Loucy (cell line): ENCODE data around the gene DPF3.

ENCODE experiments used
- H2AFZ ChIP-seq: fragments of 200-600 bp; sonication (generic); 2 replicates; pipeline ENCODE4 v1.6.0; 2016; ENCODE audit warnings: antibody characterized with exemption, mild to moderate bottlenecking, low read length, moderate library complexity
- H3F3A ChIP-seq: fragments of 200-600 bp; 2 replicates; pipeline ENCODE4 v1.6.0; 2016; ENCODE audit warnings: antibody characterized with exemption, low read depth, mild to moderate bottlenecking
- H3K27me3 ChIP-seq: fragments of 200-600 bp; sonication (generic); 2 replicates; pipeline ENCODE4 v1.6.1; 2014; ENCODE audit warnings: low read length, mild to moderate bottlenecking; ENCODE audit not compliant: insufficient read depth, poor library complexity, severe bottlenecking
- H3K36me3 ChIP-seq: fragments of 200-600 bp; sonication (generic); 2 replicates; pipeline ENCODE4 v1.6.1; 2016; ENCODE audit warnings: low read length; ENCODE audit not compliant: insufficient read depth
- H3K4me1 ChIP-seq: fragments of 200-600 bp; sonication (generic); 2 replicates; pipeline ENCODE4 v1.5.1; 2014; ENCODE audit warnings: low read length, mild to moderate bottlenecking; ENCODE audit not compliant: insufficient read depth, poor library complexity, severe bottlenecking
- H3K4me2 ChIP-seq: fragments of 200-600 bp; sonication (generic); 2 replicates; pipeline ENCODE4 v1.6.0; 2014; ENCODE audit warnings: antibody characterized with exemption, low read length, low read depth, mild to moderate bottlenecking; ENCODE audit not compliant: poor library complexity, severe bottlenecking
- H3K4me3 ChIP-seq: fragments of 200-600 bp; sonication (generic); 2 replicates; pipeline ENCODE4 v1.5.1; 2014; ENCODE audit warnings: low read length, mild to moderate bottlenecking, mixed read lengths; ENCODE audit not compliant: poor library complexity, severe bottlenecking
- H3K79me2 ChIP-seq: fragments of 200-600 bp; sonication (generic); 2 replicates; pipeline ENCODE4 v1.6.1; 2014; ENCODE audit warnings: low read length; ENCODE audit not compliant: insufficient read depth
- H3K9ac ChIP-seq: fragments of 200-600 bp; sonication (generic); 2 replicates; pipeline ENCODE4 v1.6.0; 2014; ENCODE audit warnings: mild to moderate bottlenecking, low read depth, low read length, moderate library complexity; ENCODE audit not compliant: poor library complexity, severe bottlenecking
- H3K9me2 ChIP-seq: fragments of 200-600 bp; sonication (generic); replicated peaks from 2 replicates; pipeline ENCODE4 v1.6.1; 2016; ENCODE audit warnings: low read depth, low read length, mixed read lengths
- H3K9me3 ChIP-seq: fragments of 200-600 bp; sonication (generic); 2 replicates; pipeline ENCODE4 v1.6.1; 2014; ENCODE audit warnings: mild to moderate bottlenecking, antibody characterized with exemption, low read length, low read depth; ENCODE audit not compliant: insufficient read depth
- H4K20me1 ChIP-seq: fragments of 200-600 bp; sonication (generic); 2 replicates; pipeline ENCODE4 v1.6.0; 2014; ENCODE audit warnings: antibody characterized with exemption, low read length, mild to moderate bottlenecking; ENCODE audit not compliant: insufficient read depth, poor library complexity, severe bottlenecking
- CTCF ChIP-seq: fragments of 200-600 bp; sonication (generic); conservative IDR thresholded peaks from 2 replicates; pipeline ENCODE4 v1.5.1; 2014; ENCODE audit warnings: mild to moderate bottlenecking, antibody characterized with exemption, low read length
- EZH2phosphoT487 ChIP-seq: fragments of 200-600 bp; IDR thresholded peaks from 2 replicates; pipeline ENCODE4 v1.6.1; 2018; ENCODE audit warnings: antibody characterized with exemption, mild to moderate bottlenecking, moderate library complexity, borderline replicate concordance

The DPF3 gene

GRCh38 chr14:72636871-72637270, 257.0 kb downstream of the DPF3 start:
- Histone ChIP-seq H3K79me2 (no peaks in the 10 kb centered on the region), H3K4me3 (no peak overlapping the region), H4K20me1 (no peaks in the 10 kb centered on the region), H3K9ac (no peak overlapping the region), H3K9me3 (peaks cover 6% of the 10 kb centered on the region; the same call in 1 of the 2 replicates), H3K4me2 (no peak overlapping the region), H3F3A (no peaks in the 10 kb centered on the region), H3K9me2 (no peaks in the 10 kb centered on the region), H3K4me1 (peaks cover 17% of the 10 kb centered on the region), H3K36me3 (no peaks in the 10 kb centered on the region), H3K27me3 (no peaks in the 10 kb centered on the region), H2AFZ (no peak overlapping the region)
- TF ChIP-seq CTCF (no peak), EZH2phosphoT487 (no peak)

DNA sequence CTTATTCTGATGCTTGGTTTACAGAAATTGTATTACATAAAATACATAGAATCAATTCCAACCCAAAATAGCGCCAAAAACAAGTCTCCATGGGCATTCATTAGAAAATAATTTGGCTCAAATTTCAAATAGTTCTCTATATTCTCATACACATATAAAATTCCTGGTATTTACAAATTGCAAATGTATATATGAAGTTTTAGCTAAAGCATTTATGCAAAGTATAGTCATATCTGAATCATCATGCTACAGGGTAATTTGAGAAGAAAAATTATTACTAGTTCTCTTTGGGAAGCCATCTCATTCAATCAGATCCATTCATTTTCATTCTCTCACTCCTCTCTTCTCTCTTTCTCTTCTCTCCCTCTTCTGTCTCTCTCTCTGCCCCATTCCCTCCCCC, 257.8 kb downstream of the DPF3 start:
- peaks cover 22% of the 10 kb centered on the region for H3K4me1 ChIP-seq
- peaks cover 6% of the 10 kb centered on the region; the same call in 1 of the 2 replicates for H3K9me3 ChIP-seq
- no peaks in the 10 kb centered on the region for H3K27me3 ChIP-seq
- H3K4me2 ChIP-seq: no peak overlapping the region
- no peak overlapping the region for H2AFZ ChIP-seq
- H3K9ac ChIP-seq: no peak overlapping the region
- TF ChIP-seq CTCF (no peak), EZH2phosphoT487 (no peak)
- no peaks in the 10 kb centered on the region for H3K36me3 ChIP-seq
- H3F3A ChIP-seq: no peaks in the 10 kb centered on the region
- H4K20me1 ChIP-seq: no peaks in the 10 kb centered on the region
- no peaks in the 10 kb centered on the region for H3K79me2 ChIP-seq
- H3K9me2 ChIP-seq: no peaks in the 10 kb centered on the region
- H3K4me3 ChIP-seq: no peak overlapping the region

DNA sequence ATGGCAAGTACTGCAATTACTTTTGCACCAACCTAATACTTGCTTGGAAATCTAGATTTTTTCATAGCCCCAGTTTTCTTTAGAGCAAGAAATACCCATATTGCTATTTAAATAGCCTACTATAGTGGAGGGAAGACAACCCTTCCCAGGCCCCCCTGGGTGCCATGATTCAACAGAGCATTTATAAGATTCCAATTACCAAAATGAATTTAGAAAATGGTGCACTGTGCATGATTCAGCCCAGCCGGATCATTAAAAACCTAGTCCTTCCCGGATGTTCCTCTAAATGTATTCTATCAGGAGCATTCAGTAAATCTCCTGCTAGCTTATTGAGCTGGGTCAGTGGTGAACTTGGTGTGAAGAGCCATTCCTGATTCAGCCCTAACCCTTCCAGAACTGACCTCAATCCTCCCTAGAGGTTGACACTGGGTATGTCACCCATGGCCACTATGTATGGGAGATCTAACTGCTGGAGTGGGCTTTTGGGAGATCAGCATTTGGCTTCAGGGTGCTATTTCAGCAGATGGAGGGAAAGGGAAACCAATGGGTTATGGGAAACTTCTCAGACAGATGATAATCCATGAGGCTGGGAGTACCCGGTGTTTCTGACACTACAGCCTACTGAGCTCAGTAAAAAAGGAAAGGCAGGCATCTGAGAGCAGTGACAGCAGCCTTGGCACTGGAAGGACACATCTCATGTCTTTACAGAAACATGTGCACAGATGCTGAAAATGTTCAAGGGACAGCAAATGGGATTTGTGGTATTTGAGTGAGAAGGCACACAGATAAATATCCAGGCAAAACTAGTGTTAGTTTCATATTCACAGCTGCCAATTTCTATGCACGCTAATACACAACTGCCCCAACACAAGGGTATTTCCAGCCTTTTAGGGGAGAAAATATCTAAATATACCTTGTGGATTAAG, 258.9 kb downstream of the DPF3 start:
- no peak overlapping the region for H3K9ac ChIP-seq
- no peak overlapping the region for H2AFZ ChIP-seq
- peaks cover 26% of the 10 kb centered on the region for H3K4me1 ChIP-seq

More for the DNA sequence above, 258.9 kb downstream of the DPF3 start:
- no peaks in the 10 kb centered on the region for H4K20me1 ChIP-seq
- no peak for TF ChIP-seq EZH2phosphoT487
- TF ChIP-seq CTCF: no peak
- H3K27me3 ChIP-seq: no peaks in the 10 kb centered on the region
- H3F3A ChIP-seq: no peaks in the 10 kb centered on the region
- H3K36me3 ChIP-seq: no peaks in the 10 kb centered on the region
- H3K4me2 ChIP-seq: no peak overlapping the region
- H3K9me2 ChIP-seq: no peaks in the 10 kb centered on the region
- peaks cover 6% of the 10 kb centered on the region; the same call in 1 of the 2 replicates for H3K9me3 ChIP-seq
- H3K4me3 ChIP-seq: no peak overlapping the region
- H3K79me2 ChIP-seq: no peaks in the 10 kb centered on the region
